Measurements from ENCODE around the gene FHIT.

FHIT gene

DNA sequence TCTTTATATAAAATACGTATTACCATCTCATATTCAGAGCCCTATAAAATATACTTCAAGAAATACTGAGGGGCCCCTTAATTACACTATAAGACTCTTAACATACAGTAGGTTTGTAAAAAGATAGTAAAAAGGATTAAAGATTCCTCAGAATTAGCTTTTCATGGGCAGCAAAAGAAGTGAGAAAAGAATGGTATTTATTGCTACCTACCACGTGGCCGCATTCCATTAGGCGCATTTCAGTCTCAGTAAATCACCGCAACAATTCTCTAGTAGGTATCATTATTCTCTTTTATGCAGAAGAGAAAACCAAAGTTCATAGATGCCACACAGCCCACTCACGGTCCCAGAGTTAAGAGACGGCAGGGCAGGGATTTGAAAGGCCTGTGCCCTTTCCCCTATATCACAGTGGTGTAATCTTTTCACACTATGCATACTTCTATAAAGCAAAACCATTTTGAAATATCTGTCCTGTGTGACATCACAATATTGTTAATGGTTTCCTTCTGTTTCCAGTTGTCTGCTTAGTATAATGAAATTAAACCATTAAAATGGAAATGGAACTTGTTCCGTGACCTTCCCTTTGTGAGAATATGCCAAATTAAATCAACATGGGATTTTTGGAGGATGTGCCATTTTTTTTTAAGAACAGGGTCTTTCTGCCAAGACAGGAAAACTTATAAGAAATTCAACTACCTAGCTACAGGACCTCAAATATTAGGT, 1072.2 kb downstream of the FHIT start:
- H3K9me3 ChIP-seq, result no peaks in the 10 kb centered on the region
- H3K27ac ChIP-seq, result no peak overlapping the region

DNA sequence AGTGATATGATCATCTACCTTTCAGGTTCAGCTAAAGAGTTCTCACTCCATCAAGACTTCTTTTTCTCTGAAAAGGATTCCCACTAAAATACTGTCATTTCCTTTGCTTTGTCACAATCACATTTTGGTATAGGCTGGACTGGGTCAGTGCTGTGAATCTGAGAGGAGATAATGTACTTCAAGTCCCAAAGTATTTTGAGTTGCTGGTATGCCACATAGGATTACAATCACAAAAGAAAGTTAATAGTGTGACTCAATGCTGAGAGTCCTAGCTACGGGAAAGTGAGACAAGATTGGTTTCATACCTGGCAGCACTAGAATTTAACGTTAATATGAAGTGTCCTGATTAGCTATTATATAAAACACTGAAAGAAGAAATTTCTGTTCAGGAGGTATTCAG, 1073.5 kb downstream of the FHIT start:
- Histone ChIP-seq H3K4me1 (ENCODE audit: control insufficient read depth in 1 of 2, insufficient read depth in 1 of 2, low read depth in 1 of 2, low read length in 1 of 2) (no peaks in the 10 kb centered on the region), H3K9me3 (no peaks in the 10 kb centered on the region), H3K36me3 (no peaks in the 10 kb centered on the region), H3K4me3 (ENCODE audit: low read depth in 1 of 2, low read length in 1 of 2) (no peak overlapping the region), H3K27ac (no peak overlapping the region), H3K27me3 (no peaks in the 10 kb centered on the region)
- TF ChIP-seq CTCF (IDR thresholded peaks at IDR 0.05), result no peak

More for the DNA sequence above, 1072.2 kb downstream of the FHIT start:
- Histone ChIP-seq H3K27me3 (no peaks in the 10 kb centered on the region), H3K36me3 (no peaks in the 10 kb centered on the region), H3K4me1 (ENCODE audit: control insufficient read depth in 1 of 2, insufficient read depth in 1 of 2, low read depth in 1 of 2, low read length in 1 of 2) (no peaks in the 10 kb centered on the region), H3K4me3 (ENCODE audit: low read depth in 1 of 2, low read length in 1 of 2) (no peak overlapping the region)
- TF ChIP-seq CTCF (IDR thresholded peaks at IDR 0.05), result no peak

GRCh38 chr3:60176614-60177013, 1074.6 kb downstream of the FHIT start:
- H3K36me3 ChIP-seq, result no peaks in the 10 kb centered on the region
- H3K4me1 ChIP-seq (ENCODE audit: control insufficient read depth in 1 of 2, insufficient read depth in 1 of 2, low read depth in 1 of 2, low read length in 1 of 2), result no peaks in the 10 kb centered on the region
- H3K27me3 ChIP-seq, result no peaks in the 10 kb centered on the region
- no peak for TF ChIP-seq CTCF (IDR thresholded peaks at IDR 0.05)
- no peak overlapping the region for H3K4me3 ChIP-seq (ENCODE audit: low read depth in 1 of 2, low read length in 1 of 2)
- no peak overlapping the region for H3K27ac ChIP-seq
- H3K9me3 ChIP-seq, result no peaks in the 10 kb centered on the region

GRCh38 chr3:60175680-60176079, 1075.6 kb downstream of the FHIT start:
- no peaks in the 10 kb centered on the region for H3K27me3 ChIP-seq
- H3K27ac ChIP-seq, result no peak overlapping the region
- H3K9me3 ChIP-seq, result no peaks in the 10 kb centered on the region
- no peak for TF ChIP-seq CTCF (IDR thresholded peaks at IDR 0.05)
- H3K36me3 ChIP-seq, result no peaks in the 10 kb centered on the region
- H3K4me3 ChIP-seq (ENCODE audit: low read depth in 1 of 2, low read length in 1 of 2), result no peak overlapping the region
- no peaks in the 10 kb centered on the region for H3K4me1 ChIP-seq (ENCODE audit: control insufficient read depth in 1 of 2, insufficient read depth in 1 of 2, low read depth in 1 of 2, low read length in 1 of 2)

DNA sequence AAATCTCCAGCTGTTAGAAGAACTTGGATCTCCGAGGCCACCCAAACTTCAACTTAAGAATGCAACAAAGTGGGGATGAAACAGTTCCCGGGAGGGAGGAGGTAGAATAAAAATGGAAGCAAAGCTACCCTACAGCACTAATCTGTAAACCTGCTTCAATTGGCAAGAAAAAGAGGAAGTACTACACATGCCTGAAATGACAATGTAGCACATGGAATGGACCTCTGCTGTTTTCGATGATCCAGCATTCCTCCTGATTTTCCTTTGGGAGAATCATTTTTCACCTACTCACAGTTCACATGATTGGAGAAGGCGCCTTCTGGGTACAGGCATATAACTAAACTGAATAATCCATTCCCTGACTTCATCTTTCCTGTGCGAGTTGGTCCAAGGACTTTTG, 1081.5 kb downstream of the FHIT start:
- Histone ChIP-seq H3K4me3 (ENCODE audit: low read depth in 1 of 2, low read length in 1 of 2) (no peak overlapping the region), H3K4me1 (ENCODE audit: control insufficient read depth in 1 of 2, insufficient read depth in 1 of 2, low read depth in 1 of 2, low read length in 1 of 2) (no peaks in the 10 kb centered on the region), H3K9me3 (no peaks in the 10 kb centered on the region), H3K36me3 (no peaks in the 10 kb centered on the region), H3K27me3 (no peaks in the 10 kb centered on the region), H3K27ac (no peak overlapping the region)
- no peak for TF ChIP-seq CTCF (IDR thresholded peaks at IDR 0.05)

Measured in neutrophil (primary cell).